SK-MEL-5 (cell line): ENCODE measurements around the gene FLRT2. TPM values are rescaled to one million over a fixed set of nuclear protein-coding genes. Genes with fewer than 3 reads are reported as not detected.

Experiments
- DNase-seq: peaks from one replicate; pipeline ENCODE4 v3.0.0-alpha.2; 2016; ENCODE audit warnings: low read depth, low spot score
- in situ Hi-C: cut with HindIII; loops from 2 replicates; pipeline ENCODE4 v1.10.0; 2016; ENCODE audit warnings: low sequenced_read_pairs, high pct_unique_total_duplicates, low pct_unique_long_range_greater_than_20kb
- total RNA-seq: library from RNA; depleted of rRNA; stranded (reverse); fragments of >200 nt; shearing (Covaris generic); gene quantifications from 2 replicates; pipeline ENCODE4 v1.2.3, GENCODE V29; 2014

The FLRT2 gene
- total RNA-seq, 1 experiment from 2014 or later = 2.1 TPM

DNA sequence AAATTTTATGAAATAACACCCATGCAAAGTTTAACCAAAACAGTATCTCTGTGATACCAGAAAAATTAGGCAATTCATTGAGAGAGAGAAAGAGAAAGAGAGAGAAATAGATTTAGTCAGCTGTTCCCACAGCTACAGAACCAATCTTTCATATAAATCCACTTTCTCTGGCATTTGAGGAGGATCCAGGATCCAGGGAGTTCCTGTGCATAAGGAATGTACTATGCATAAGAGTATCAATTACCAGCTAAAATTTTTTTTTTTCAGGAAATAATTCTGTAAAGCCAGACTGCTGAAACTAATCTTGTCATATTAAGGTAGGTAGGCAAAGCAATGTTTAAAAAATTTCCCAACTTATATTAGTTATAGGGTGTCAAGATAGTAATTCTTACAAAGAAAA lies 133.7 kb downstream of the FLRT2 start:
- DNase-seq = no peak
- in situ Hi-C loops = no loop called here

DNA sequence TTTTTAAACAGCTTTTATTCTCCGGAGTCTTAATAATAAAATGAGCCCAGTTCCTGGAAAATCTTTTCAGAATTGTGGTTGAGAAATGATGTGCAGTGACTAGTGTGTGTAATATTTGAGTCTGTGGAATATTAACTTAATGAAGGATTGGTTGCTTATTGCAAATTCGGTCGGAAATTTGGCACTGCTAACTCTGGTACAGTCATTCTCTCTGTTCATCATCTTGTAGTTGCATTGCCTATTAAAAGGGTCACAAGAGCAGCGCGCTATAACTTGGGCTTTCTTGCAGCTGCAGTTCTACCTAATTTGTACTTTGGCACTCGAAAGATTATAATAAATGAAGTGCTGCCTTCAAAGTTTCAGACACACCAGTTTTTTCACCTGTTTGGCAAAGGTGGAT lies 146.0 kb downstream of the FLRT2 start:
- in situ Hi-C loops = no loop called here
- DNase-seq = no peak

GRCh38 chr14:85686908-85687307 lies 157.0 kb downstream of the FLRT2 start:
- in situ Hi-C loops = no loop called here
- DNase-seq = no peak

- in situ Hi-C loops = no loop called here
- no peak for DNase-seq
Measured at GRCh38 chr14:85687456-85687855, 157.5 kb downstream of the FLRT2 start.

DNA sequence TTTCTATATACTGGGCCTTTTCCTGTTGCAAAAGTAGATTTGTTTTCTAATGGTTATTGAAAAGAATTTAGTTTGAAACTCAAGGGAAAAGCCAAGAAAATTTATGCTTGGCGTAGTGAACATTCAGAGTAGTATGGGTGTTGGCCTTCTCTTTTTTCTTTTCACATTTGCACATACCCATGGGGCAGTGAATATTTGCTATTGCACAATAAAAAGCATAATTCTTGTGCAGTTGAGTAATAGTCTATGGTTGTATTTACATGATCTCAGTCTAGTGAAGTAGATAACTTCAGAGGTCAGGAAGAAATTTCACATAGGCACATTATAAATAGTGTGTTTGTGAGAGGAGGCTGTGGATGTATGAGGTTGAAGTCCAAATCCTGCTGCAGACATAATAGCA lies 158.1 kb downstream of the FLRT2 start:
- in situ Hi-C loops = no loop called here
- no peak for DNase-seq

DNA sequence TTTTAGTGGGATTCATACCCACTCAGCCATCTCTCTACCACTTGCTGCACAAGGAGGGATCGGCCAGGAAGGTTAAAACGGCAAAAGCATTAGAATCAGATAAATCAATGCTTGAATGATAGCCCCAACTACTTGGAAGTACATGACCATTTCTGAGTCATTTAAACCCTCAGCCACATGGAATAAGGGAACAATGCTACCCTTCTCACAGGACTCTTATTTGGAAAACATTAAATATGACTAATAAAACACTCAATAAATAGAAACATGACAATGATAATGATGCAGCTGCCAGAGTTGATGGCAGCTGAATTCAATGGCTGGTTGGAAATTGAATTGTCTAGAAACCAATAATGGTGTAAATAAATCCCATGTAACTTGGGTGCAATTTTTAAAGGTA lies 165.4 kb downstream of the FLRT2 start:
- in situ Hi-C loops = no loop called here

GRCh38 chr14:85701116-85701515 lies 171.2 kb downstream of the FLRT2 start:
- DNase-seq = no peak
- in situ Hi-C loops = no loop called here

More for the DNA sequence above, 165.4 kb downstream of the FLRT2 start:
- DNase-seq = no peak

- DNase-seq = no peak
- in situ Hi-C loops = no loop called here
Measured at GRCh38 chr14:85701763-85702162, 171.8 kb downstream of the FLRT2 start.

GRCh38 chr14:85702191-85702590 lies 172.2 kb downstream of the FLRT2 start:
- in situ Hi-C loops = no loop called here
- DNase-seq = no peak

DNA sequence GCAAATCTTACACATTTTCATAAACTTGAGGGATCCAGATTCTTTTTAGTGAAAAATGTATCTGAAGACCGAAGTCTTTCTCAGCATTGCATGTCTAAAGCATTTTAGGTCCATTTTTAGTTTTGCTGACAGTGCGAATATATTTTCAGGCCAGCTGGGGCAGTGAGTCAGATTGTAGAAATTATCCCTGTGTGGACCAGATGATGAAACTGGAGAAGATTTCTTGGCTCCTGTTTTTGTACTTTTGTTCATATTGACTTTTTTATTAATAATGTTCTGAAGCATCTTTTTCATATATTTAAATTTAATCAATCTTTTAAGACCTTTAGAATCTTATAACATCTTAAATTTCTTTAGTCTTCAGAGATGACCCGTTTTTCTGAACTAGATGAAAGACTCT lies 173.1 kb downstream of the FLRT2 start:
- in situ Hi-C loops = no loop called here
- no peak for DNase-seq
